H7 (cell line): ENCODE measurements around the gene PHF23. TPM values are rescaled to one million over a fixed set of nuclear protein-coding genes. Genes with fewer than 3 reads are reported as not detected.

Source experiments
- DNase-seq: peaks from one replicate; pipeline ENCODE4 v3.0.0; 2012
- H3K27me3 ChIP-seq: 2 replicates; pipeline ENCODE4 v1.6.0; 2011; ENCODE audit warnings: mild to moderate bottlenecking, low read length; ENCODE audit not compliant: control insufficient read depth, insufficient read depth
- H3K36me3 ChIP-seq: replicated peaks from 2 replicates; pipeline ENCODE4 v1.5.1; 2011; ENCODE audit warnings: low read length; ENCODE audit not compliant: control insufficient read depth, insufficient read depth
- H3K4me3 ChIP-seq: 2 replicates; pipeline ENCODE4 v1.5.1; 2011; ENCODE audit warnings: low read depth, mild to moderate bottlenecking, control low read depth, low read length, moderate library complexity; ENCODE audit not compliant: insufficient read depth
- total RNA-seq: library from RNA; depleted of rRNA; stranded (reverse); fragments of >200 nt; shearing (Covaris generic); gene quantifications from 2 replicates; pipeline ENCODE4 v1.2.3, GENCODE V29; 2014

Gene PHF23
- total RNA-seq, 1 experiment from 2014 or later = 56.2 TPM

DNA sequence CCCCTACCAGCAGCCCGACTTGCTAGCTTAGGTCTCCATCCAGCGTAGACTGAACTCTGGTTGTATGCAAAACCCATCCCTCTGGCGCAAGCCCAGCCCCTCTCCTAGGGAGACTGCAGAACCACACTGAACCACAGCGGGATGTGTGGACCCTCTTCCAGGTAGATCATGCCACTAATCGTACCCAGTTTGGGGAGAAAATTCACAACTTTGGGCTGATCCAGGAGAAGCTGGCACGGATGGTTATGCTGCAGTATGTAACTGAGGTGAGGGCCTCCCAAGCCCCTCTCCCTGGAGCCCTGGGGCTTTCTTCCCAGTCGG is 16.3 kb downstream of the PHF23 start:
- H3K27me3 ChIP-seq = no peaks in the 10 kb centered on the region
- H3K4me3 ChIP-seq = no peak overlapping the region
- no peak for DNase-seq
- peaks cover 40% of the 10 kb centered on the region for H3K36me3 ChIP-seq

DNA sequence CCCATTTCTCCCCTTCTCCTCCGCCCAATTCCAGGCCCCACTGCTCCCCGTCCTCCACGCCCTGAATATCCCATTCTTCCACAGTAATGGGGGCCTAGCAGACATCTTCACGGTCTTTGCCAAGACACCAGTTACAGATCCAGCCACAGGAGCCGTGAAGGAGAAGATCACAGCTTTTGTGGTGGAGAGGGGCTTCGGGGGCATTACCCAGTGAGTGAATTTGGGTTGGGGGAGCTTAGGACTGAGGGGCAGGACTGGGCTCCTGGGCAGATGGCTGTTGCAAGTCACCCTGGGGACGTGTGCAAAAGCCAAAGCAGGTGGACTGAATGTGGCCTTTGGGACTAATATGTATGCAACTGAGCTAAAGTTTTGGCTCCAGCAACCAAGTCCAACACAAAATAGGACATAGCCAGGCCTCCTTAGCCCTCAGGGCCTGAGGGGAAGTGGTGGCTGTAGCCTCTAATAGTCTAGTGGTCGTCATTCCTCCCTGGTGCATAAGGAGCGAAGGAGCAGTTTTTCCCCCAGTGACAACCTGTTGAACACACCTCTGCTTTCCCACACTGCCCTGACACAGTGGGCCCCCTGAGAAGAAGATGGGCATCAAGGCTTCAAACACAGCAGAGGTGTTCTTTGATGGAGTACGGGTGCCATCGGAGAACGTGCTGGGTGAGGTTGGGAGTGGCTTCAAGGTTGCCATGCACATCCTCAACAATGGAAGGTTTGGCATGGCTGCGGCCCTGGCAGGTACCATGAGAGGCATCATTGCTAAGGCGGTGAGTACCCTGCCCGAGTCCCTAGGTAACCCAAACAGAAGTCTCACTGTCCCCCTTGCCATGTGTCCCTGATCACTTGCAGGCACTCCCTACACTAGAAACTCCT is 16.9 kb downstream of the PHF23 start:
- H3K4me3 ChIP-seq = no peak overlapping the region
- DNase-seq = no peak
- peaks cover 37% of the 10 kb centered on the region for H3K36me3 ChIP-seq
- H3K27me3 ChIP-seq = no peaks in the 10 kb centered on the region

DNA sequence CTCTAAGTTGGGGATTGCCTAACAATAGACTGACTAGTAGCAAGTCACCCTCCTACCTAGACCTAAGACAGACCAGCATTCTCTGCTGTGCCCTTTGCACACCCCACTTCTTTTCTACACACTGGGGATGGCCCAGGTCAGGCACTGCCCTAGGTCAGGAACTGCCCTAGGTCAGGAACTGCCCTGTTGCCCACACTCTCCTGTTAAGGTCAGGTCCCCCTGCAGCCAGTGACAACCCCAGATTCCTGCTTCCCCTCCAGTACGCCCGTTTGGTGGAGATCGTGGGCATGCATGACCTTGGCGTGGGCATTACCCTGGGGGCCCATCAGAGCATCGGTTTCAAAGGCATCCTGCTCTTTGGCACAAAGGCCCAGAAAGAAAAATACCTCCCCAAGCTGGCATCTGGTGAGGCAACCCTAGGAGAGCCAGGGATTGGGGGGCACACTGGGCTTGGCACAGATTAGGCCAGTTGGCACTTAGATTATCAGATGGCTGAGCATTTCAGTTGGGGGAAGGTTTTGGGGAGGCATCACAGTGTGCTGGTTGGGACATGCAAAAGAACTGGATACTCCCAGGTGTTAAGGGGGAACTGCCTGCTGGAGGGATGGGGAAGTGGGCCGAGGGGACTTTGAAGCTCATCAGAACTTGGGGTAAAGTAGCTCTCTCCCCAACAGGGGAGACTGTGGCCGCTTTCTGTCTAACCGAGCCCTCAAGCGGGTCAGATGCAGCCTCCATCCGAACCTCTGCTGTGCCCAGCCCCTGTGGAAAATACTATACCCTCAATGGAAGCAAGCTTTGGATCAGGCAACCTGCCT is 17.8 kb downstream of the PHF23 start:
- Histone ChIP-seq H3K36me3 (peaks cover 35% of the 10 kb centered on the region), H3K27me3 (no peaks in the 10 kb centered on the region), H3K4me3 (no peak overlapping the region)
- no peak for DNase-seq

DNA sequence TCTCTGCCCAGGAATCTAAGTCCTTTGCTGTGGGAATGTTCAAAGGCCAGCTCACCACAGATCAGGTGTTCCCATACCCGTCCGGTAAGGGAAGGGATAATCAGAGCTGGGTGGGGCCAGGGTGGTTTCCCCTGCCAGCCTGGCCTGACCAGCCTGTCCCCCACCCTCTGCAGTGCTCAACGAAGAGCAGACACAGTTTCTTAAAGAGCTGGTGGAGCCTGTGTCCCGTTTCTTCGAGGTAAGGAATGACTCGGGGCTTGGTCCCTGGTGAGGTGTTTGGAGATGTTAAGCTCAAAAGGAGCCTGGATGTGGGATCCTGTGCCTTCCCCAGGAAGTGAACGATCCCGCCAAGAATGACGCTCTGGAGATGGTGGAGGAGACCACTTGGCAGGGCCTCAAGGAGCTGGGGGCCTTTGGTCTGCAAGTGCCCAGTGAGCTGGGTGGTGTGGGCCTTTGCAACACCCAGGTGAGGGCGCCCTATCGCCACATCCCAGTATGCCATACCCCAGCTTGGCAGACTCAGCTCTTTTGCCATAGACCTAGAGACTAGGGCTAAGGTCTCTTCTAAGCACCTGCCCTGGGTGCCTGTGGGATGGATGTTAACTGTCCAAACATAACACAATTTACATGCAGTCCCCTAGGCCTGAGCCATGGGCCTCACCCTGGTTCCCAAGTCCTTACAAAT is 18.5 kb downstream of the PHF23 start:
- DNase-seq = peak; percentile 88
- H3K27me3 ChIP-seq = no peaks in the 10 kb centered on the region
- peak overlapping the region; percentile 98 for H3K4me3 ChIP-seq
- H3K36me3 ChIP-seq = peaks cover 35% of the 10 kb centered on the region

DNA sequence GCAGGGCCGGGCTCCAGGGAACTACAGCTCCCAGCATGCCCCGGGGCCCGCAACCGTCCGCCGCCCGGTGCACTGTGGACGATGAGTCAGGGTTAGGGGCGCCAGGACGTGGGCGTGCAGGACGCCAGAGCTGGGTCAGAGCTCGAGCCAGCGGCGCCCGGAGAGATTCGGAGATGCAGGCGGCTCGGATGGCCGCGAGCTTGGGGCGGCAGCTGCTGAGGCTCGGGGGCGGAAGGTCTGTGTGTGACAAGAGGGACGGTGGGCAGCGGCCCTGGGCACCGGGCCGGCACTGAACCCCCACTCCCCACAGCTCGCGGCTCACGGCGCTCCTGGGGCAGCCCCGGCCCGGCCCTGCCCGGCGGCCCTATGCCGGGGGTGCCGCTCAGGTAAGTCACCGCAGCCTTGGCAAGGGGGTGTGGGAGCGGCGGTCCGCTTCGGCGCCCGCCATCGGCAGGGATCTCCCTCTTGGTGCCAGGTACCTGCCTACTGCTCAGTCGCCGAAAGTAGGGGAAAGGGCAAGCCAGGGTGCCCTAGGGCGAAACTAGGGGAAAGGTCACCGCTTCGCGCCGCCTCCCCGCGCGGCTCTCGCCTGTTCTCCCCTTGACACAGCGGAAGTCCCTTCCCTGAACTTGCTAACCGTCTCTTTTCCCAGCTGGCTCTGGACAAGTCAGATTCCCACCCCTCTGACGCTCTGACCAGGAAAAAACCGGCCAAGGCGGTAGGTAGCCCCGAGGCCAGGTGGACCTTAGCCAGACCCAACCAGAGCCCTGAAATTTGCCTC is 19.3 kb downstream of the PHF23 start, which contains the start of the genes ACADVL and DLG4:
TSS of gene ACADVL (plus strand) at position 127 of the 781 bp plus-strand sequence. CDS start at position 174, 47 bp downstream.
TSS of gene DLG4 (minus strand) at position 25 of the 781 bp plus-strand sequence.
- Histone ChIP-seq H3K4me3 (peak within 1 kb of the TSS; percentile 98), H3K36me3 (peaks cover 35% of the 10 kb centered on the region), H3K27me3 (no peaks in the 10 kb centered on the region)
- DNase-seq = peak; percentile 96

DNA sequence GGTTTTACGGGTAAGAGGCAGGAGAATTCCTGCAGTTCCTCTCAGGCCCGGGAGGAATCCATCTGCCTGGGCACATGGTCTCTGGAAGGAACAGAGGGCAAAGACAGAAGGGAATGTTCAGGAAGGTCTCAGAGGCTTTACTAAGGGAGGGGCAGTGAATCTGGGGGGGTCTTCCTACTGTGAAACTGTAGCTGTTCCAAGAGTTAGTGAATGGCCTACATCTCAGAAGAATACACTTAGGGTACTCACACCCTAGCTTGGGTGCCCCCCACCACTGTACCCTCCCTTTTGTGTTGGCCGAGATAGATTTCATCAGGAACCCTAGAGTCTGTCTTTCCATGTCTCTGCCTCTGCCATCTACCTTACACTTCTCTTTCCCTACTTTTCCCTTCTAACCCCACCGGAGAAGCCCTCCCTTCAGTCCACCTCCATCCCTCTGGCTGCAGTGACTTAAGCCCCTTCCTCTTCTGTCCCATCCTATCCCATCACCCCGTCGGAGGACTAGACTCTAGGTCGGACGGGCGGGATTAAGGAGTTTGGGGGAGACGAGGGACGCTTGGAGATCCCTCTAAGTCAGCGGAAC is 19.9 kb downstream of the PHF23 start:
- Histone ChIP-seq H3K4me3 (peak overlapping the region; percentile 98), H3K27me3 (no peaks in the 10 kb centered on the region), H3K36me3 (peaks cover 32% of the 10 kb centered on the region)
- DNase-seq = no peak

DNA sequence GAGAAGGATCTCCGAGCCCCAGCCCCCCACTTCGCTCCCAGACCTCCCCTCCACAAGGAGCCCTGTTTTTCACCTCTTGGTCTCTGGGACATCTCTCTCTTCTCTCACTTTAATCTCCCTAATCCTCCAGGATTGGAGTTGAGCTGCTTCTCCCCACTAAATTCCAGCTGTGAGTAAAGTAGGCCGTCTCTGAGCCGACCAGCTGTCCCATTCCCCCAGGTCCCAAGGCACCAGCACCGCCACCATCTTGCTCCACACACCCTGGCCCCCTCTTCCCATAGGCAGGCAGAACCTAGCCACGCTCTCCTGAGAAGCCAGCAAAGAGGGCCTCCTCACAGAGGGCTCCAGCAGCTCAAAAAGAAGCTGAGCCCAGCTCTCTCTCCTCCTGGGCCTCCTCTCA is 20.5 kb downstream of the PHF23 start:
- H3K27me3 ChIP-seq = no peaks in the 10 kb centered on the region
- H3K4me3 ChIP-seq = no peak overlapping the region
- DNase-seq = no peak
- peaks cover 27% of the 10 kb centered on the region for H3K36me3 ChIP-seq

DNA sequence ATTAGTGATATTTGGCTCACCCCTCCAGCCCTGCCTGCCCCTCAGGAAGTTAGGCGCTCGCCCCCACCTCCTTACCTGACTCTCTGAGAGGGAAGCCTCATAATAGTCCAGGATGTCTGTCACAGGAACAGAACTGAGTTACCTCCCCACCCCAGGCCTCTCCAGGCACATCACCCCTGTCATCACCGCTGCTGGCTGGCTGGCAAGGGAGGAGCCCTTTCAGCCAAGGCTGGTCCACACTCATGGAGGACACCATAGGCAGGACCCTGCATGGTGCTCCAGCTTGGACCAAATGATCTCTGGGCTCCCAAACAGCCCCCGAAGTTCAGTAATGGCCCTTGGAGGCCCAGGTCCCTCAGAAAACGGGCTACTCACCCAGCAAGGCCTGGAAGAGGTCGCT is 21.1 kb downstream of the PHF23 start:
- H3K27me3 ChIP-seq = no peaks in the 10 kb centered on the region
- peaks cover 21% of the 10 kb centered on the region for H3K36me3 ChIP-seq
- H3K4me3 ChIP-seq = no peak overlapping the region
- no peak for DNase-seq

DNA sequence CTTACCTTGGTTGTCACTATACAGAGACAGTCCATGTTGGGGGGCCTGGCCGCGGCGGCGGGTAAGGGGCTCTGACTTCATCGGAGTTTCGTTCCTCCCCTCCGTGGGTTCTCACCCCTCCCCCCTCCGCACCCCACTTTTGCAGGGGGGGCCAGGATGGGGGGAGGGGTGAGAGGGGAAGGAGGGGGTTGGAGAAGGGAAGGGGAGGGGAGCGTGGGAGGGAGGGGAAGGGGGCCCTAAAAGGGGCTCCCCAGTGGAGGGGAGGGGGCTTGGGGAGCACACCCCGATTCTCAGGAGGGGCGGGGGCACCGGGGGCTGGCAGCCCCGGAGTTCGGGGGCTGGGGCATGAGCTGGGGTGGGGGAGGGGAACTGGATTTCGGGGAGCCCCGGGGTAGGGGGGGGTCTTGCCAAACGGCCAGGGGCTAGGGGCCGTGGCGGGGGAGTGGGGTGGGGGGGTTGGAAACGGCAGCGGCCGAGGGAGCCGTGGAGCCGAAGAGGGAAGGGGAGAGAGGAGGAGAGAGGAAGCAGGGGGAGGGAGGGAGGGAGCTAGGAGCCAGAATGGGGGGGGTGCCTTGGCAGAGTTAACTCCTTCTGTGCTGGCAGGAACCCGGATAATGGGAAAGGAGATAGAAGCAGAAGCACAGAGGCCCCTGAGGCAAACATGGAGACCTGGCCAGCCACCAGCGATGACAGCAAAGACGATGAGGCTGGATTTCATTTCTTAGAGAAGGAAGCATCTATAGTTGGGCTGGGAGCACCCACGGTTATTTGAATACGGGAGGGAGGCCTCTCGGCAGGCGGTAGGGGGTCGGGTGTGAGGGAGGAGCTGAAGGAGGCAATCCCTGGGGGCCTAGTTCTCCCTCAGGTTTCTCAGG is 21.9 kb downstream of the PHF23 start:
- peaks cover 13% of the 10 kb centered on the region for H3K36me3 ChIP-seq
- H3K27me3 ChIP-seq = no peaks in the 10 kb centered on the region
- DNase-seq = peak; percentile 90
- H3K4me3 ChIP-seq = peak overlapping the region; percentile 31

DNA sequence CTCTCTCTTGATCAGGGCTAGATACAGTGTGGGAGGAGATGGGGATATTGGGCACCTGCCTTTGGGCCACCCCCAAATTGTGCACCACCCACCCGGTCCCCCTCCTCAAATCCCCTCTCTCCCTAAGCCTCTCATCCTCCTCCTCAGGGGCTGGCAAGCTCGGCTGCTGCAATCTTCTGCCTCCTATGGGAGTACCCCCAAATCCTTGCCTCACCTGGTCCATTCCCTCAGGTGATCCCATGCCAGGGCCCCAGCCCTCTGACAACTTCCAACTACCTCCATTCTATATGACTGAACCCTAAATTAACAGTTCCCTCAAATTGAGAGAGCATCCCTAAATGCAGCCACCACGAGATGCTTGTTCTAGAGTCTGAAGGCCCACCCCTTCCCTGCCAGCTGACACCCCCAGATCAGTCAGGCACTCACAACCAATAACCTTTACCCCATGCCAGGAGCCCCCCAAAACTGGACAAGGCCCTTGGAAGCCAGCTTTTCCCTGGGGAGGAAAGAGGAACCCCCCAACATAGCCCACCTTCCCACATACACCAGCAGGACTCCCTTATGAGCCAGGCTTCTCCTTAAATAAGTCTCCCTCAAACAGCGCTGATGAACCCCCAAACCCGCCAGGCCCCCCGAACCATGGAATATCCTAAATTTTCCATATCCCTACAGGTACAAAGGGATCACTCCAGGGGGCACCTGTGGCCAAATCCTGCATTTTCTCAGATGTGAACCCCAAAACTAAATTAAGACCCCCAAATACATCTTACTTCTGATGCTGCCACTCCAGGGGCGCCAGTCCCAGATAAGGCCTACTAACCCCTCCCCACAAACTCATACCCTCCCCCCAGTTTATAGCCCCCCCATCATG is 22.8 kb downstream of the PHF23 start:
- DNase-seq = no peak
- Histone ChIP-seq H3K27me3 (no peaks in the 10 kb centered on the region), H3K4me3 (peak overlapping the region; percentile 31), H3K36me3 (peaks cover 5% of the 10 kb centered on the region)

DNA sequence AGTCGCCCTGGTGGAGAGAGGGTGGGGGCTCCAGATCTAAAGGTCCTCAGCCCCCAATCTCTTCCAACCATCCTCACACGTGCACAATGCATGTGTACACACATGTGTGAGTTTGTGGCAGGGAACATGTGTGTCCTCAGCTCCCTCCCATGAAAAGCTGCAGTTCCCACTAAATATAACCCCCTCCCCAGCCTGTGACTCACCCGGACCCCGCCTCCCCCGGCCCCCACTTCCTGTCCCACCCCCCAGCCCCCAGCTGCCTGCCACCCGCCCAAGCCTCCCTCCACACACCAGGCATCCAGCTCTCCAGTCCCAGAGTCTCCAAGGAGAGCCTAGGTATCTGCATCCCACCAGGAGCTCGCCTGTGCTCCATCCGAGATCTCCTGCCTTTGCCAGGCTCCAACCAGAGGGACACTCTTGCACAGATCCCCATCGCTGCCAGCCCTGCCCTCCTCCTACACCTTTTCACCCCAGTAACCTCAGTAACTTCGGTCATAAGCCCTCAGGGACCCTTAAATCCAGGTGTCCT is 23.5 kb downstream of the PHF23 start:
- H3K4me3 ChIP-seq = peak overlapping the region; percentile 19
- DNase-seq = peak; percentile 81
- H3K36me3 ChIP-seq = no peaks in the 10 kb centered on the region; the same call in 1 of the 2 replicates
- H3K27me3 ChIP-seq = no peaks in the 10 kb centered on the region

DNA sequence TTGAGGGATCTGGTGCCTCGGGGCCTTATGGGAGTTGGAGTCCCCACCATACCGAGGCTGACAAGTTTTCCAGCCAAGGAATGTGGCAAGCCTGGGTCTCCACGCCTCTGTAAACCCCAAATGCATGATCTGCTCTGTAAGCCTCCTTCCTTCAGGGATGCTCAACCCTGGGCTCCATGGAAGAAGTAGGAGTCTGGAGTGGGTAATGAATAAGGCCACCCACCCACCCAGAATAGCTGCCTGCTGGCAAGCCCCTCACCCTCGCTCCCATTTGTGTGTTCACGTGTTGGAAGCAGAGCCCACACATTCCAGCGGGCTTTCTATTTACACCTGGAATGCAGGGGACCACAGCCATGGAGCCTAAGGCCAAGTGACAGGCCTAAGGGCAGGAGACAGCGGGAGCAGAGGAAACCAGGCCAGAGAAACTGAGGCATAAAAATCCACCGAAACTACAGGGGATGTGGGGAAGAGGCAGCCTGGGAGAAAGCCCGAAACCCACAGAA is 24.1 kb downstream of the PHF23 start:
- no peaks in the 10 kb centered on the region for H3K36me3 ChIP-seq
- H3K27me3 ChIP-seq = no peaks in the 10 kb centered on the region
- H3K4me3 ChIP-seq = peak overlapping the region; percentile 6
- DNase-seq = peak; percentile 72
